ENCODE data around the gene SIGLEC15.
"Not testable (repeated sequence)": the region's sequence is repeated elsewhere in the genome, so short reads cannot be mapped to it uniquely, and the experiment has no call there.

SIGLEC15 gene, protein sequence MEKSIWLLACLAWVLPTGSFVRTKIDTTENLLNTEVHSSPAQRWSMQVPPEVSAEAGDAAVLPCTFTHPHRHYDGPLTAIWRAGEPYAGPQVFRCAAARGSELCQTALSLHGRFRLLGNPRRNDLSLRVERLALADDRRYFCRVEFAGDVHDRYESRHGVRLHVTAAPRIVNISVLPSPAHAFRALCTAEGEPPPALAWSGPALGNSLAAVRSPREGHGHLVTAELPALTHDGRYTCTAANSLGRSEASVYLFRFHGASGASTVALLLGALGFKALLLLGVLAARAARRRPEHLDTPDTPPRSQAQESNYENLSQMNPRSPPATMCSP

DNA sequence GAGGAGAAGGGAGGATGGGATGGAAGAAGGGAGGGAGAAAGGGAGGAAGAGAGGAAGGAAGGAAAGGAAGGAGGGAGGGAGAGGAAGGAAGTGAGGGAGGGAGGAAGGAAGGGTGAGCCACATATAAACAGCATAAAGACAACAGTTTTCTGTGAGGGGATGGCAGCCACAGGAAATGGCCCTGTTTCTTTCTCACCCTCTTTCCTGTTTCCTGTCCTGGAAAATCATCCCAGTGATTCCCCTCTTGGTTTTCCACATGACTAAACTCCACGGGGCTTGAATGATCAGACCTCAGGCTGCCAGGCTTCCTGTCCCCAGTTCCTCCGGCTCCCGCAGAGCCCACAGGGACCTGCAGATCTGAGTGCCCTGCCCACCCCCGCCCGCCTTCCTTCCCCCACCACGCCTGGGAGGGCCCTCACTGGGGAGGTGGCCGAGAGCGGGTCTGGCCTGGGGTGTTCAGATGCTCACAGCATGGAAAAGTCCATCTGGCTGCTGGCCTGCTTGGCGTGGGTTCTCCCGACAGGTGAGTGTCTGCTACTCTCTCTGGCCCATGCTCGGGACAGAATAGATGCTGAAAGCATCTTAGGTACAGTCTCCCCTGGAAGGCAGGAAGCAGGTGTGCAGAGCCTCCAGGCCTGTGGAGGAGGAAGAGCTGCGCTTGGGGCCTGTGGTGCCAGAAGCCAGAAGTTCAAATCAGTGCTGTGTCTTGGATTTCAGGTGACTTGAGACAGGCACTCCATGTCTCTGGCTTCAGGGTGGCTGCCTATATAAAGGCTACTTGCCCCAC lies at the start of gene SIGLEC15:
Gene SIGLEC15, plus strand, starts transcription at position 418 of the 787 bp plus-strand sequence. Its CDS starts 54 bp downstream, at position 472.
- DNase-seq: no peak

DNA sequence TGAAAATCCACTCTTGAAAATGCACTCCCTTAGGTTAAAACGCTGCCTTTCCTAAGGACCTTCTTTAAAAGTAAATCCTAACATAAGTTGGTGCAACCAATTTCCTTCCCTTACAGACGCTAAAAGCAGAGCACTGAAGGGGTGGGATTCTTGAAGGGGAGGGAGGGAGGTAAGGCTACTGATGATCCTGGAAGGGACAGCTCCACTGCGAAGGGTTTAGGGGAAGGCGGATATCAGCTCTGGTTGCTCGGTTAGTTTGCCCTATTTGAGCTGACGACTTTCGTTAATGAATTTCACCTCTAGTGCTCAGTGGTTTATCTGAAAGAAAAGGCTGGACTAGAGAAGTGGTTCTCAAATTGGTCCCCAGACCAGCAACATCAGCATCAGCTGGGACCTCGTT lies 49.7 kb upstream of the SIGLEC15 start:
- DNase-seq: no peak

DNA sequence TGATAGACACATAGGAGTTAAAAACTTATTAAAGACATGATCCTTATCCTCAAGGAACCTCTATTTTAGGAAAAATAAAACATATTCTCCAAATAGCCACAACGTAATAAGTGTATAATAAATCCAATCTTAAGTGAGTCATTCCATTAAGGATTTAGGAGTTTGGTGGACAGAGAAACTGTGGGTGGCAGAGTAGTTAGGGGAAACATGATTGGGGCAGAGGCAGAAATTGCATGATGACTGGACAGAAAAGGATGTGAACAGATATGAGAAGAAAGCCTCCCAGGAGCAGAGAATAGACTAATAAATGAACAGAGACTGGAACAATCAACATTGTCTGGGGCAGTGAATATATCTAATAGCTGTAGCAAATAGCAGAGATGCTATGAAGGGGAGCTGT lies 48.1 kb upstream of the SIGLEC15 start:
- DNase-seq: no peak

DNA sequence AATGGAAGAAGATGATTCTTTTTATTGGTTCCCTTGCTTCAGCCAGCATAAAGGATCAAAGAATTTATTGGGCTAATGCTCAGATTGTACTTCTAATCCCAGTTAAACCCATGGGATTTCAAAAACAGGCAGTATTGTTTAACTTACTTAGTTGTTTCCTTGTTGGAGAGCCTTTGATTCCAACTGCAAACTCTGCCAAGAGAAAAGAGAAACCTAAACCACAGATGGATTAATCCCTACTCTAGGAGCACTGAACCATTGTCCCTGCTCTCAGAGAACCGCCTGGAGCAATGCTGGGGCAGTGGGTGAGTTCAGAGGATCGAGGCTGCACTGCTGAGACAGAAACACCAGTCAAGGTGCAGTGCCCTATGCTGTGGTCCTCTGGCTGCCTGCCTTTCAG lies 44.9 kb upstream of the SIGLEC15 start:
- DNase-seq: no peak

DNA sequence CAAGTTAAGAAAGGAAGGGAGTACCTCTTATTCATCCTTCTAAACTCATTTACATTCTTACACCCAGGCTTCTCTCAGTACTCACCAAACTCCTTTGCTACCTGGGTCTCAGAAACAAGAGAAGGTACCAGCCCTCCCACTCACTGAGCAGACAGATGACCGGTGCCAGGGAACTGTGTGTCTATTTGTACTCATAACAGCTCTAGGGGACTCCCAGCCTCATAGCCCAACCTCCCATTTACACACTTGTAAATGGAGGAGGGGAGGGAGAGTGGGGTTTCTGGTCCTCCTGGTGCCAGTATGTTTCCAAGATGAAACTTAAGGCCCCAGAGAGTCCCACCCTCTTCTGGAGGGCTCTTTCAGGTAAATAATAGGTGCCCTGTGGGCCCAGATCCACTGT lies 42.8 kb upstream of the SIGLEC15 start:
- no peak for DNase-seq

DNA sequence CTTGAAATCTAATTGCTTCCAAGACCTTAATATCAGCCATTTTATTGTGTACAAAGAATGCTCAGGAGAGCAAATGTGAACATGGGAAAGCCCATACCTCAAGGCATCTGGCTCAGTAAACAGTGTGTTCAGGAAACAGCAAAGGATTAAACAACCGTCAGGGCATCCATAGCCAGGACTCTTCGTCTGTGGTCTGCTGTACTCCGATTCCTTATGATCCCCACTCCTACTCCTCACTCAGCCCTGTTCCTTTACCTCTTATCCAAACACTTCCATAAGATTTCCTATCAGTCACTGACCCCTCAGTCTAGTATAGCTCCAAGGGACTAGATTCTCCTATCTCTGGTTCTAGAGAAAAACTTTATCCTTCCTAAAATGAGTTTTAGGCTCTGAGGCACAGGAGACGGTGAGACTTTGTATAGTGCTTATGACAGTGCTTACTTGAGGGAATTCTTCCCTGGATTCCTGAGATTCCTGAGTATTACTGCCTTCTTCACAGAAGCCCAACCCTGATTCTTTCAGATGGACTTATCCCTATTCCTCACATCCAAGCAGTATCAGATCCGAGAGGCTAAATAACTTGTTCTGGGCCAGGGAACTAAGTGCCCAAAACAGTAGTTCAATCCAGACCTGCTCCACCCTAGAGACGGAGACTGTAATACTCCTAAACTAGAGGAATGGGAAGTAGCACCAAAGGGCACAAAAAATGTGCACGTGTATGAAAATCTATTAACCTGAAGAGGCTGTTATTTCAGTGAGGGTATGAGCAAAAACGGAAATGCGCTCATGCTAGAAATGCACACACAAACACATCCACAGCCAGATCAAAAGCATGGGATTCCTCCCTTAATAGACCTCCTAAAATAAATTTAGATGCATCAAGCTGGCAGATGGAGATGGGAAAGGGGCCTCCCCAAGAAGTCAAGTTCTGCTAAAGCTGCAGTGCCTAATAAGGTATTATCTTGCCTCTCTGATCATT lies 42.1 kb upstream of the SIGLEC15 start:
- DNase-seq: no peak

DNA sequence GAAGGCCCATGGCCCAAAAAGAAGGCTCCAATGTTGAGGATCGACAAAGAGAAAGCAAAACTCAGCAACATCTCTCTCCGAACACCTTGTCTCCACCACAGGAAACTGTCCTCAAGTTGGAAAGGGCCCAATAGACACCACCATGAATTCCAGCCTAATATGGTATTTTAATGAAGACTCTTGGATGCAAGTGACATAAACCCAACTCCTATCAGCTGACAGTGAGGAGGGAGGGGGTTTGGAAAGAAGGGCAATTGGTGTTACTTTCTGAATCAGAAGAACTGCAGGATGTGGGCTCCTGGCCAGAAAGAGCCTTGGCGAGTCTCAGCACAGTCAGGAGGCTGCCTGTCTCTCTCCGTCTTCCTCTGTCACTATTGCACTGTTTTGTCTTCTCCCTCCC lies 40.3 kb upstream of the SIGLEC15 start:
- DNase-seq: no peak

DNA sequence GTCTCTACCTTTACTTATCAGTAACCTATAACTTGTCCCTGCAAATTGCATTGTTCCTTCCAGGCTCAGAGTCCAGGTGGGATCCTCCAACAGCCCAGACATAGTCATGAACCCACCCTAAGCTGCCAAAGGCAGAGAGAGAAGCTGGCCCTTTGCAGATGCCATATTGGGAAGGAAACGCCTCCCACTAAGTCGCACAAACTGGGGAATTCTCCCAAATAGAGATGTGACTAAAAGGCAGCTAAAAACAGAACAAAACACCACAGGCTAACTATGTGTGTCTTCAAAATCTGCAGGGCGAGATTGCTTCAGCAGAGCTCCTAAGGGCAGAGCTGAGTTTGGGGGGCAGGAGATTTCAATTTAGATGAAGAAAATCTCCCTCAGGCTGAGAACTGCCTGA lies 38.5 kb upstream of the SIGLEC15 start:
- no peak for DNase-seq

DNA sequence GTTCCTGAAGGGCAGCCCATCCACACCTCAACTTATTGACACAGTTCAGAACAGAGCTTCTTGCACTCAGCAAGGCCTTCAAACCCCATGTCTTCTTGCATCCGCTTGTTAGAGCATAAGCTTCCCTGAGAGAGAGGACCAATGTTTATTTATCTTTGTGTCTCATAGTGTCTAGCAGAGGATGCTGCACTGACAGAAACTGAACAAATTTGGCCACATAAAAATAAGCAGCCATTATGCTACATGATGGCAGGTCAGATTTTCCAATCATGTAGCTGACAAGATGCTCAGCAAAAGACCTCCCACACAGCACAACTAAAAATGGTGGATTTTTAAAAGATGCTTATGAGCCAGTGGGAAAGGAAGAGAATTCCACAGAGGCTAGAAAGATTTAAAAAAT lies 38.1 kb upstream of the SIGLEC15 start:
- DNase-seq: no peak

DNA sequence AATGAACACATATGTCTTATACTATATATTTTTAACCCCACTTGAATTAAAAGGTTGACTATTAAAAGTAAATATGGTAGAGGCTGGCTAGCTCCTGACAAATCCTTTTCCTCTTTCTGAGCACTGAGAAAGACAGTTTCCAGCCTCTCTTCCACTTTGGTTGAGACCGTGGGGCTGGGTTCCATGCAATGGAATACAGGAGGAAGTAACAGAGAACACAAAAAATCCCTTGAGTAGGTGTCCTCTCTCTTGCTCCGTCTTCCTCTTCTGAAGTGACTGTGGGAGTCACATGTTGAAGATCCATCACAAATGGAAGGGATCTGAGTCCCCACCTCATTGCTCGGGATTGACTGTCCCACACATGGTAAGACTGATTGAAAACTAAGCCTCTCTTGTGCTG lies 36.6 kb upstream of the SIGLEC15 start:
- no peak for DNase-seq

DNA sequence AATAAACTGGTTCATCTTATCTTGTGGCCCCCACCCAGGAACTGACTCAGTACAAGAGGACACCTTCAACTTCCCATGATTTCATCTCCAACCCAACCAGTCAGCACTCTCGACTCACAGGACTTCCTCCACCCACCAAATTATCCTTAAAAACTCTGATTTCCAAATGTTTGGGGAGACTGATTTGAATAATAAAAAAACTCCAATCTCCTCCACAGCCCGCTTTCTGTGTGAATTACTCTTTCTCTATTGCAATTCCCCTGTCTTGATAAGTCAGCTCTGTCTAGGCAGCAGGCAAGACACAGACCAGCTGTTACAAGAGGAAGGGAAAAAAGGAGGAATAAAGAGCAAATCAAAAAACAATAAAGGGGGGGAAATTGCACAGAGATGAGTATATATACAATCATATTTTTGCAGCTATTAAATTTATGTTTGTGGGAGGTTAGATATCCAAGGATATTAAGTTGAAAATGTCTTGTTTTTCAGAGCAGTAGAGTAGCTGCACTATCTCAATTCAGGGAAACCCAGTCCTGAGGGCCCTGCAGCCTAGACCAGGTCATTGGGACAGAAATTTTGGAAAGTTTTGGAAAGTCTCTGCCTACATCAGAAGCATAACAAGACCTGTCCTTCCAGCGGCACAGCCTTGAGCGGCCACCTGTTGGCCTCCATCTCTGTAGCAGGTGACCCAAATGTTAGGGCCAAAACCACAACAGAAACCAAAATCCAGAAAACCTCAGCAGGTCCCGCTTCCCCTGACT lies 32.8 kb upstream of the SIGLEC15 start:
- DNase-seq: no peak

DNA sequence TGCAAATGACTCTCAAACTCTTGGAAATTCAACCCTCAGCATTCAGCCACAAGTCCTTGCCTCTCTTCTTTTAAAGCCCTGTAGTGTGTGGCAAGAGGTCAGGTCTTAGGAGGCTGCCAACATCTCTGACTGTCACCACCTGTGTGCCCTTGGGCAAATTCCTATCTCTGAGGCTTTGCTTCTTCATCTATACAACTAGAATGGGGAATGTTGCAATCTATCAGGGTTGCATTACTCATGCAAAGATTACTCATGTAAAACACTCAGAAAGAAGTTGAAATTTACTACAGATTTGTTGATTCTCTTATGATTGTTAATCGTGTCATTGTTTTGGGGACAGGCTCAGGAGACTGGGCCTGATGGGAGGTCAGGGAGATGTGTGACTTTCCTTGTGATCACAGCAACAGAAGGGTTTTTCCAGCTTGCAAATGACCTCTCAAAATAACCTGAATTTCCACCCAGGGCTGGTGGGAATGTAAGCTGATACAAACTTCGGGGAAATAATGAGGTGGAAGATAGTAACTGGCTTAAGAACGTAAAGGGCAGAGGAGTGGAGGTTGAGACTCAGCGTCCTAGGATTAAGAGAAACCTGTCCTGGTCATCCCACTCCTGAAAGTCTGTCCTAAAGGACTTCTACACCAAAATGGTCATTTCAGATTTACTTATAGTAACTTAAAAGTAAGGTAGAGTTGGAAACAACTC lies 32.1 kb upstream of the SIGLEC15 start:
- no peak for DNase-seq

DNA sequence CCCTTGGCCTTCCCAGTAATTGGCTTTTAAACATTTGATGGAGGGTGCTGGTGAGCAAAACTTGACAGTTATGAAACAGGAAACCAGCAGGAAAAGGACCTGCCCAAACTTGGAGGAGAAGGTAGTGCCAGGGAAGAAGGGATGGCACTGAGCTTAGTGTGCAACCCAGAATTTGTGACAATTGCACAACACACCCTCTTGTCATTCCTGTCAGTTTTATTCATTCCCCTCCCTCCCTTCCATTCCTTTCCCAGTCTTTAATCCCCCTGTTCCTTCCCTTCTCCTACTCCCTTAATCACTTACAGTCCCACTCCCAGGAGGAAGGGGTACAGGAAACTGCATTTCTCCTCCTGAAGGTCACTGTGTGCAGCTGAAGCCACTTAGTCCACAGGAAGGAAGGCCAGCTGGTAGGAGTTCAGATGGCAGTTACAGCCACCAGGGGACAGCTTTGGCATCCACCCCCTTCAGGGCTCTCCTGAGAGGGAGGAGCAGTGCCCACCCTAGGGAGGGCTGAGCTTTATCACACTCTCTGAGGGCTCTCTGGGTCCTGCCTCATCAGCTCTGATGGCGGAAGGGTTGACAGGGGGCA lies 24.0 kb upstream of the SIGLEC15 start:
- DNase-seq: no peak

DNA sequence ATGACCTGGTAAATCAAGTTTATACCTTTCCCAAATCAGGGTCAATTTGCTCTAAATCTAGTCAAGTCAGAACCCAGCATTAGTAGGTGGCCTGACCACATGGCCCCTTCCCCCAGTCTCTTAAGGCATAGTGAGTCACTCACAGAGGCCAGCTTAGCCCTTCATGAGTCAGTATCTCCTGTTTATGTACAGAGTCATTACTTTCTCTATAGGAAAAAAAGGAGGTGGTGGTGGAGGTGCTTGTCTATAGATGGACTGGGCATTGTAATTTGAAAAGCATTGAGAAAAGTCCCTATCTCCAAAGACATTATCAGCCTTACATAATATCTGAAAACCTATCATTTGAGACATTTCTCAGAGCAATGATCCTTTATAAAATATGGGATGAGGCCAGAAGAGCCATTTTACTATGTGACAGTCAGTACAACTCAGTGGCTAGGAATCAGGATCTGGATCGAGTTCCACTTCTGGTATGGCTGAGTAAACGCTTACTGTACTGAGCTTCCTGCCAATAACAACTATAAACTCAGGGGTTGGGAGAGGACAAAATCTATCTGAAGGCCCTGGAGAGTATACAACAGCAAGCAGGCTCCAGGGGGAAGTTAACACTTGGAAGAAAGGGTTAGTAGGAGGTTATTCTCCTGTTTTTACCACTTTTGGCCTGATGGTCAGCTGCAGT lies 22.5 kb upstream of the SIGLEC15 start:
- DNase-seq: no peak

DNA sequence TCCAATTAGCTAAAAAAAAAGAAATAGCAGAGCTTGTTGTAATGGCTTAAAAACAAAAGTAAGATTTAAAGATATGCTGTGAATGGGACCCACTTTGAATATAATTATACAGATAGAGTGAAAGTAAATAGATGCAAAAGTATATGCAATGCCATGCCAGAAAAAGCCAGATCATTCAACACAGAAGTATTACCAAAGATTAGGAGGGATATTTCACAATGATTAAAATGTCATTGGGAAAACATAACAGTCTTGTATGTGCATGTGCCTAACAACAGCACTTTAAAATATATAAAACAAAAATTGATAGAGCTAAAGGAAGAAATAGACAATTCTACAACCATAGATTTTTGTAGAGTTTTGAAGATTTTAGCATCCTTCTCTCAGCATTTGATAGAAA lies 19.9 kb upstream of the SIGLEC15 start:
- DNase-seq: no peak

DNA sequence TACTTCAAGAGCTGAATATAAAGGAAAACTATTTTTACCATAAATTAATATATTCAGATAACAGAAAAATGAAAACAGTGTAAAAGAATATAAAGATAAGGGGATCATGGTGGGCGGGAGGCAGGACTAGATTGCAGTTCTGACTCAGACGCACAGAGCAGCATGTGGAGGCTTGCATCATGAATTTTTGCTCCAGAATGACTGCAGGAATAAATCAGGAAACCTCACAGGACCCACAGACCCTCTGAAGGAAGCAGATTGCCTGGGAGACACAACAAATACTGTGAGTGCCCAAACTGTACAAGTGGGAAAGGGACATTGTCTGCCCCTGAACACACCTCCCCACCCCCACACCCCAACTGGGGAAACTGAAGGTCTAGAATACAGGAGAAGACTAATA lies 19.2 kb upstream of the SIGLEC15 start:
- DNase-seq: no peak

DNA sequence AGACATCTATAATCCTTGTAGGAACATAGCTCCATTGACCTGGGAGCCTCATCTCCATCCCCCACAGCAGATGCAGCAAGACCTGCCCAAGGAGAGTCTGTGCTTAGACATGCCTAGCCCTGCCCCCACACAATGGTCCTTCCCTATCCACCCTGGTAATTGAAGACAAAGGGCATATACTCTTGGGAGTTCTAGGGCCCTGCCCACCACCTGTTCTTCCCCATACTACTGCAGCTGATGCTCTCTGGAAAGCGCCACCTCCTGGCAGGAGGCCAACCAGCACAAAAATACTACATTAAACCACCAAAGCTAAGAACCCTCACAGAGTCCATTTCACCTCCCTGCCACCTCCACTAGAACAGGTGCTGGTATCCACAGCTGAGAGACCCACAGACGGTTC lies 18.3 kb upstream of the SIGLEC15 start:
- DNase-seq: not testable (repeated sequence)

DNA sequence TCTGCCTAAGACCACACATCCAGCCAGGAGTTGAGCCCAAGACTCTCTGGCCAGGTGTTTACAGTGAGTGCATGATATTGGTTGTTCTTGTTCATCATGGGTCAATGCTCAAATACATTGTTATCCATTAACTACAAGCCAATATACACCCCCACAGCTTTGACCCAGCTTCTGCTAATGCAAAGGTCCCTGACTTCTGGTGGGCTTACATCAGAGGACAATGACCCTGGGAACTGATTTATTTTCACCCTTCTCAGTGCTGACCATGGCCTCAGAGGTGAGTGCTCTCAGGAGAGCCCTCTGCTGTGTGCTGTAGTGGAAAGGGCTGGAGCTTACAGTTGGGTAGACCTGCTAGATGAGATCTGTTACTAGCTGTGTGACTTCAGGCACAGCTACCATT lies 10.7 kb upstream of the SIGLEC15 start:
- not testable (repeated sequence) for DNase-seq

DNA sequence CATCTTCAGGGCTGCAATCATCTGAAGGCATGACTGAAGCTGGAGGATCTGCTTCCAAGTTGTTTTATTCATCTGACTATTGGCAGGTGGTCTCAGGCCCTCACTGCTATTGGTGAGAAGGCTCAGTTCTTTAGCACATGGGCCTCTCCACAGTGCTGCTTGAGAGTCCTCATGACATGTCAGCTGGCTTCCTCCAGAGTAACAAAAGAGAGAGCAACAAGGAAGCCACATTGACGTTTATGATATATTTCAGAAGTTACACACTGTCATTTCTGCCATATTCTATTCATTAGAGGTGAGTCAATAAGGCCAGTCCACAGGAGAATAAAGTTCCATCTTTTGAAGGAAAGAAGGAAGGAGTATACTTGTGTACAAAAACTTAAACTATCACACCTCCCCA lies 7.9 kb upstream of the SIGLEC15 start:
- no peak for DNase-seq

DNA sequence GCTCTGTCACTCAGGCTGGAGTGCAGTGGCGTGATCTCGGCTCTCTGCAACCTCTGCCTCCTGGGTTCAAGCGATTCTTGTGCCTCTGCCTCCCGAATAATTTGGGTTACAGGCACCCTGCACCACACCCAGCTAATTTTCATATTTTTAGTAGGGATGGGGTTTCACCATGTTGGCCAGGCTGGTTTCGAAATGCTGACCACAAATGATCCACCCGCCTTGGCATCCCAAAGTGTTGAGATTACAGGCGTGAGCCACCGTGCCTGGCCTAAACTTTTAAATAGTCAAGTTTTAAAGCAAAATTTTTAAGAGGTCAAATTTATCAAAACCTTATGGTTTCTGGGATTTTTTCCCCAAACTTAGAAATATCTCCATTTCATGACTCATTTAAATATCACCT lies 6.7 kb upstream of the SIGLEC15 start:
- DNase-seq: not testable (repeated sequence)
